ENCODE measurements around the gene CD44.

CD44 gene

GRCh38 chr11:35216962-35217678 is 78.1 kb downstream of the CD44 start:
- DNase-seq: no peak

- no peak for DNase-seq
These were observed 80.0 kb downstream of the CD44 start for GRCh38 chr11:35218956-35219355.

- no peak for DNase-seq
These were observed 84.4 kb downstream of the CD44 start for GRCh38 chr11:35223371-35223796.

- DNase-seq: peak in 1 of 2 donors; percentile 35
These were observed 85.0 kb downstream of the CD44 start for GRCh38 chr11:35223991-35224390.

GRCh38 chr11:35225946-35226520 is 87.1 kb downstream of the CD44 start:
- peak; percentile 9 to 59 for DNase-seq

- DNase-seq: peak in 1 of 2 donors; percentile 22
These were observed 87.8 kb downstream of the CD44 start for GRCh38 chr11:35226756-35227155.

- DNase-seq: peak; percentile 88 to 92
These were observed 88.8 kb downstream of the CD44 start for GRCh38 chr11:35227576-35228327.

GRCh38 chr11:35228328-35228725 is 89.4 kb downstream of the CD44 start:
- DNase-seq: peak in 1 of 2 donors; percentile 43

GRCh38 chr11:35230388-35230787 is 91.4 kb downstream of the CD44 start:
- peak; percentile 8 to 47 for DNase-seq

GRCh38 chr11:35231076-35231860 is 92.3 kb downstream of the CD44 start:
- peak in 1 of 2 donors; percentile 16 for DNase-seq

GRCh38 chr11:35232891-35233330 is 93.9 kb downstream of the CD44 start:
- peak; percentile 10 to 60 for DNase-seq

GRCh38 chr11:35233518-35233917 is 94.5 kb downstream of the CD44 start:
- peak in 1 of 2 donors; percentile 51 for DNase-seq

GRCh38 chr11:35234460-35235156 is 95.6 kb downstream of the CD44 start:
- DNase-seq: peak; percentile 55 to 62

GRCh38 chr11:35235157-35235468 is 96.1 kb downstream of the CD44 start:
- peak; percentile 46 to 52 for DNase-seq

- DNase-seq: no peak
These were observed 96.5 kb downstream of the CD44 start for GRCh38 chr11:35235498-35235897.

GRCh38 chr11:35235936-35236666 is 97.1 kb downstream of the CD44 start:
- peak; percentile 53 to 60 for DNase-seq

- DNase-seq: peak; percentile 80 to 85
These were observed 97.7 kb downstream of the CD44 start for GRCh38 chr11:35236667-35237003.

- peak; percentile 12 to 32 for DNase-seq
These were observed 98.4 kb downstream of the CD44 start for GRCh38 chr11:35237351-35237750.

- DNase-seq: peak; percentile 44 to 71
These were observed 99.1 kb downstream of the CD44 start for GRCh38 chr11:35237860-35238715.

- no peak for DNase-seq
These were observed 99.9 kb downstream of the CD44 start for GRCh38 chr11:35238882-35239281.

All from inflammatory macrophage treated with lipopolysaccharide for 1 hour (primary cell).